GM19438 (cell line): Measurements from ENCODE around the gene PLA2G2F.

Experiments
- ATAC-seq: cut with Tn5 transposase; IDR thresholded peaks from one replicate; pipeline ENCODE4 v1.9.1; 2021; ENCODE audit warnings: low read depth; ENCODE audit not compliant: unreplicated experiment

The PLA2G2F gene

DNA sequence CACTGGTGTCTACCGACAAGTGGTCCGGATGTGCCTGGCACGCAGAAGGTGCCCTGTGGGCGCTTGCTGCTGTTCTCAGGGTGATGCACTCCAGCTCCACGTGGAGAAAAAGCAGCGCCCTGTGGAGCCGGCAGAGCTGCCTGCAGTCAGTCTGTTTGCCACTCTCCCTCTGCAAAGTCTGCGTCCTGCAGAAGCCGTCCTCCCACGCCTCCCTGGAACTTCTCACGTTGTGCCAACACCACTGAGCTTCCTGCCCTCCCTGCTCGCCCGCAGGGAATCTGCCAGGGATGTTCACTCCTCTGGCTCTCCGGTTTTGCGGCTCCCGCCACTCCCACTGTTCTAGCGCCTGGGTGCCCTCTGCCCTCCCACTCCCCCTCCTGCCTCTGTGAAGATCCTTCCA lies 26.9 kb downstream of the PLA2G2F start:
- ATAC-seq, result no peak

DNA sequence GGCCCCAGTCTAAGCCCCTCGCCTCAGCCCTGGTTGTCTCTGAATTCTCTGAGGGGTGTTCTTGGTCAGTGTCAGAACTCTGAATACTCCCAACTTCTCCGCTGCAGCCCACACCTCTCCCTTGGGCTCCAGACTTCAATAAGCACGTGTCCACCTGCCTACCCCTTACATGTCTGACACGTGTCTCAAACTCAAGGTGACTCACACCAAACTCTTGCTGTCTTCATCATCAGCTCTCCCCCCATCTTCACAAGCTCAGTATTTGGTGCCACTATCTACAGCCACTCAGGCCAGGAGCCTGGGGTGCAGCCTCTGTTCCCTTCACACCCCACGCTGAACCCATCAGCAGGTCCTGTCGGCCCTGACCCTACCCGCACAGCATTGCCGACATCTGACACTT lies 28.0 kb downstream of the PLA2G2F start:
- ATAC-seq, result no peak

DNA sequence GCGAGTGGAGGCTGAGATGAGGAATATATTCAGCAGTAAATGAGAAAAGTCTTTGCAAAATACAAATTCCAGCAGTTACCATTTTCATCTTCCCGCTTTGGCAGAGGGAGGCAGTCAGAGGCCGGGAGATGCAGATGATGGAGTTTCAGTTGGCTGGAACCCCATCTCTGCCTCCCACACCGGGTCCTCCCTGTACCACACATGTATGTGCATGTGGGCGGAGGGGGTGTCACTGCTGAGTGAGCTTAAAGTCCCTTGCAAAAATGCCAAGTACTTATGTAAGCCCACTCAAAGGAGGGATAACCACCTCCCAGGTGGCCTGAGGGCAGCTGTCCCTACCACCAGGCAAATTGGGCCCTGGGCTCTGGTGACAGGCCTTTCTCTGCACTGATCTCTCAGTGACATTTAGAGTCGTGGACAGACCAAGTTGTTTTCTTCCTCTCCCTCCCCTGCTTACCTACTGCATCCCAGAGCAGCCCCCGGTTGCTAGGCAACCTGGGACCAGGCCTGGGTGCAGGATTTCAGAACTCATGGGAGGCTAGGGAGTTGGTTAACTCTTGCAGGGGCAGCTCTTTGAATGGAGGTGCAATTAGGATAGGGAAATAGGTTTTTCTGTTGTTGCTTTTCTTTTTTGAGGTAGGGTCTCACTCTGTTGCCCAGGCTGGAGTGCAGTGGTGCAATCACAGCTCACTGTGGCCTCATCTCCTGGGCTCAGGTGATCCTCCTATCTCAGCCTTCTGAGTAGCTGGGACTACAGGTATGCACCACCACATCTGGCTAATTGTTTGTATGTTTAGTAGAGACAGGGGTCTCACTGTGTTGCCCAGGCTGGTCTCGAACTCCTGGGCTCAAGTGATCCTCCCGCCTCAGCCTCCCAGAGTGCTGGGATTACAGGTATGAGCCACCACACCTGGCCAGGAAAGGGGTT lies 29.7 kb downstream of the PLA2G2F start:
- ATAC-seq, result no peak

DNA sequence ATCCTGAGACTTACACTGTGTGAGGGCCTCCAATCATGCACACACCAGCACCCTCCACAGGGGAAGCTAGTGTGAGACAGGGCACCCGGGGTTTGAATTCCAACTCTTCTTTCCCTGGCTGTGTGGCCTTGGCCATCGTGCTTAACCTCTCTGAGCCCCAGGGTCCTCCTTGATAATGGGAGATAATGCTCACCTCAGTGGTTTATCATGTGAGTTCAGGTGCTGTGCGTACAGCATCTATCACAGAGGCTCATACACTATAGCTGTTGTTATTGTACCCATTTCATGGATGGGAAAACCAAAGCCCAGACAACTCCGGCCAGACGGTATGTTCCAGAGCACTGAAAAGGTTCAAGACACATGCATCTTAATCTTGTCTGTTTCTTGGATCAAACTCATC lies 30.8 kb downstream of the PLA2G2F start:
- ATAC-seq, result no peak

DNA sequence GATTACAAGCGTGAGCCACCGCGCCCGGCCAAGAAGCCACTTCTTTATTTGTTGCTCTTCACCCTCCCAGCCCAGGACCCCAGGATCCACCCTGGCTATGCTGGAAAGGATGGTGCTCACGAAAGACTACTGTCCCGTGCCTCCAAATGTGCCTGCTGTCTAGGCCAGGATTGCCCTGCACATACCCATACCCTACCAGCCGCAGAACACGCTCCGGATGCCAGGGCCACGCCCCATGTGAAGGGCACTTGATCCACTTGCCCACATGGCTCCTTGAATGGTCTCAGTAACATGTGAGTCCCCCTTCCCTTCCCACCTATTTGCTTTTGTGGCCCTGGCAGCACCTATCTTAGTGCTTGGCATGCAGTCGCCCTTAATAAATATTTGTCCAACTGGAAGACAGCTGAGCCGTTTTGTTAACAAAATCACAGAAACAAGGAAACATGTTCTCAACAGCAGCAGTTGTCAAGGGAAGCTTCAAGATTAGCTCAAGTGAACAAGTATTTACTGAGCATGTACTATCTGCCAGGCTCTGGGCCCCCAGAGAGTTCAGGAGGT lies 33.0 kb downstream of the PLA2G2F start:
- ATAC-seq, result no peak

DNA sequence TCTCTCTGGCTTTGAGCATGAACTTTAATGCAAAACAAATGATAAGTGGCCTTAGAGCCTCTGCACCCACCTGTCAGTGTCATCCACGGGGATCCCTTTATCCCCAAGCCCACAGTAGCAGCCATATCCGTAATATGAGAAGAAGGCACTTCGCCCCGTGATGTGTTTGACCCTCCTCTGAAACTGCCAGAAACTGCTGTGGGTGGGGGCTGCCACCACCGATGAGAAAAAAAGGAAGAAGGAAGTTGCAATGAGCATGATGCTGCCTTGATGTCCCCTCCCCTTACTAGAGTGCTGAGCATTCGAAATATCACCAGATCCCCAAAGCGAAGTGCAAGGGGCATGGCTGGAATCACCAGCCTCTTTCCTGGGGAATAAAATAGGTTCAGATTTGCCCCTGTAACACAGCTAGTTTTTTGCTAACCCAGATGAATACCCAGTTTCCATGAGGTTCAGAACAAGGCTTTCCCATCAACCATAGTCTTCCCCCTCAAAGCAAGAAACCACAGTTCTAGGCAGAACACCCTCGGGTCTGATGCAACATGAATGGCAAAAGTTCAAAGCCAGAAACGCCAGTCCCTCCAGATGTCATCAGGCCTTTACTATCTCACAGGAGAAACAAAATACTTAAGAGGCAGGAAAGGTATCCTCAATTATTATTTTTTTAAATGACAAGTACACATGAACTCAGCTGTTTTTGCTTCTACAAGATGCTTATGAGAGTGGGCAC lies 36.0 kb downstream of the PLA2G2F start:
- ATAC-seq, result no peak

DNA sequence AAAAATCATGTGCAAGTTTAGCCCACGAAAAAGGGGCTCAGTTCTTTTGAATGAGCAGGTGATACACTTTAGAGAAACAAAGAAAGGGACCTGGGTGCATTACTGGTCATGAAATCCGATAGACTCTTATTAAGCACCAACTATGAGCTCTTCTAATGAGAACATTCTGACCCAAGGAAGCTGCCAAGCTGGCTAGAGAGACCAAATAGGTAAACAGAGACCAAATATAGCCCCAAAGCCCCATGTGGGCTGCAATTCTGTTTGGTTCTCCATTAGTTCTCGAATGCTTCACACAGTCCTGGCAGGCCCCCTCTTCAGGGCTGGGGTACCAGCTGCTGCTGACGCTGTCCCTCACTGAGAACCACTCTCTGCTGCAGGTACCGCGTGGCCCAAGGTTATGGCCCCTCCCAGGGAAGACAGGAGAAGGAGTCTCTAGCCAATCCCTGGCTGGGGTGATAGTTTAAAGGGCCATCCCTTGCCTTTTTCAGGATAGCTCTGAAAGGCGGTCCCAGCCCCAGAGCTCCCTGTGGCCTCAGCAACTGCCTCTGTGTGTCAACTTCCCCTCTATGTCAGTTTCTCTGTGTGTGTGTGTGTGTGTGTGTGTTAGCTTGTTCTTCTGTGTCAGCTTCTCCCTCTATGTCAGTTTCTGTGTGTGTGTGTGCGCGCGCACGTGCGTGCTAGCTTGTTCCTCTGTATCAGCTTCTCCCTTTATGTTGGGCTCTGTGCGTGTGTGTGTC lies 39.7 kb downstream of the PLA2G2F start:
- no peak for ATAC-seq

DNA sequence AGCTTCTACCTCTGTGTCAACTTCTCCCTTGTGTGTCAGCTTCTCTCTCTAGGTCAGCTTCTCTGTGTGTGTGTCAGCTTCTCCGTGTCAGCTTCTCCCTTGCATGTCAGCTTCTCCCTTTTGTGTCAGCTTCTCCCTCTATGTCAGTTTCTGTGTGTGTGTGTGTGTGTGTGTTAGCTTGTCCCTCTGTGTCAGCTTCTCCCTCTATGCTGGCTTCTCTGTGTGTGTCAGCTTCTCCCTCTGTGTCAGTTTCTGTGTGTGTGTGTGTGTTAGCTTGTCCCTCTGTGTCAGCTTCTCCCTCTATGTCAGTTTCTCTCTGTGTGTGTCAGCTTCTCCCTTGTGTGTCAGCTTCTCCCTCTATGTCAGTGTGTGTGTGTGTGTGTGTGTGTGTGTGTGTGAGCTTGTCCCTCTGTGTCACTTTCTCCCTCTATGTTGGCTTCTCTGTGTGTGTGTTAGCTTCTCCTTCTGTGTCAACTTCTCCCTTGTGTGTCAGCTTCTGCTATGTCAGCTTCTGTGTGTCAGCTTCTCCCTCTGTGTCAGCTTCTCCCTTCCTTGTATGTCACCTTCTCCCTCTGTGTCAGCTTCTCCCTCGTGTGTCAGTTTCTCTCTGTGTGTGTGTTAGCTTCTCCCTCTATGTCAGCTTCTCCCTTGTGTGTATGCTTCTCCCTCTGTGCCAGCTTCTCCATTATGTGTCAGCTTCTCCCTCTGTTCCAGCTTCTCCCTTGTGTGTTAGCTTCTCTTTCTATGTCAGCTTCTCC lies 40.4 kb downstream of the PLA2G2F start:
- no peak for ATAC-seq

DNA sequence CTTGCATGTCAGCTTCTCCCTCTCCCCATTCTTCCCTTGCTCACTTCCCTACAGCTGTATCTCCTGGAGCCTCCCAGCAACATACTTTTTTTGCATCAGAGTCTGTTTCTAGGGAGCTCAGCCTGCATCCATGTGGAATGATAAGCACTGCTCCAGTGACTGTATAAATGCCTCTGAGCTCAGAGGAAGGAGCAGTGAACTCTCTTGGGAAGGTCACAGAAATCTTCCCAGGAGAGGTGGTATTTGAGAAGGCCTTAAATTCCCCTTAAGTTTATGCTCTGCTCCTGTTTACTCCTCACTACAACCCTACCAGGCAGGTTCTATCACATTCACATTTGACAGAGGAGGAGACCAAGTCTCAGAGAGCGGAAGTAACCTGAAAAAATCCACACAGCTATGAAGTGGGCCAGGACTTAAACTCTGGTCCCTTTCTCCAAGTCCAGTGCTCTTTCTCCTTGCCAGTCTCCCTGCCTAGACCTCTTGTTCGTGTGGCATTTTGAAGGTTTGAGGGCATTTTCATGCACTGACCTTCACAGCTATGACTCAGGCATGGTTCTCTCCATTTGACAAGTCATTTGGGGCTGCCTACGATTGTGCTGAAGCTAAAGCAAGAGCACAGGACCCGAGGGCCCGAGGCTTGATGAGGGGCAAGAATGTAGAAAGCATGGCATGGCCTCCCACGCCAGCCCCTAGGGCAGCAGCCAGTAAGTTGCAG lies 41.2 kb downstream of the PLA2G2F start:
- ATAC-seq, result no peak

DNA sequence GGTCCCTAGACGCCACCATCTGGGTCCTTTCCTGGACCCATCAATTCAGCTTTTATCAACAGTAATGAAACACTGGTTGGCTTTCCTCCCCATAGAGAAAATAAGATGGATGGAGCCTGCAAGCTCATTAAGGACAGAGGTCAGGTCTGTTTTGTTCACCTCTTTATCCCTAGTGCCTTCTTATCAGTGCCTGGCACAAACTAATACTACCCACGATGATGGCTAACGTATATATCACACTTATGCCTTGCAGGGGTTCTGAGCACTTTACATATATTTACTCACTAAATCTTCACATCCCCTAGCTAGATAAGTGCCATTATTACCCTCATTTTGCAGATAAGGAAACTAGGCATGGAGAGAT lies 41.7 kb downstream of the PLA2G2F start:
- ATAC-seq, result no peak

DNA sequence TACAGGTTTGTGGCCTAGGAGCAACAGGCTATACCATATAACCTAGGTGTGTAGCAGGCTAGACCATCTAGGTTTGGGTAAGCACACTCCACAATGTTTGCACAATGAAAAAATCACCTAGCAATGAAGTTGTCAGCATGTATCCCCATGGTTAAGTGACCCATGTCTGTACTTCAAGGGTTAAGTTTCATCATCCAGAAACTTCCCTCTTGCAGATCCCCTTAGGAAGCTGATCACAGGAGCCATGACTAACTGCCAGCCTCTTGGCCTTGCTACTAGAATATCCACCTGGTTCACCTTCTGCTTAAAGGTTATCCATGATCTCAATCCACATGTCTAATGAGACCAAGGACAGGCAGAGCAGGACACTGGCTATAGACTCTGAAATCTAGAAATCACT lies 43.3 kb downstream of the PLA2G2F start:
- no peak for ATAC-seq

DNA sequence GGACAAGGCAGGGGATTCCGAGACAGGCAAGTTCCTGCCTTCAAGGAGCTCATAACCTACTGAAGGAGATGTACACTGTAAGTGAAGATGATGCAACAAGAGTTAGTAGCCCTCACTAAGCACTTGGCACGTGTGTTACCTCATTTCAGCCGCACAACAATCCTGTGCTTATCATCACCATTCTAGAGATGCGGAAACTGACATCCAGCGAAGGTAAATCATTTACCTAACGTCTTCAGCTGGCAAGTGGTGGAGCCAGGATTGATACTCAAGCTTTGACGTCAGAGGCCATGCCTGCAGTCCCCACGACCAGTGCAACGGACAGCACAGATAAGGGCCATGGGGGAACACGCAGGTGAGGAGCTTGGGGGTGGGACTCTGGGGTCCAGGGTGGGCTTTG lies 43.9 kb downstream of the PLA2G2F start:
- ATAC-seq, result no peak

DNA sequence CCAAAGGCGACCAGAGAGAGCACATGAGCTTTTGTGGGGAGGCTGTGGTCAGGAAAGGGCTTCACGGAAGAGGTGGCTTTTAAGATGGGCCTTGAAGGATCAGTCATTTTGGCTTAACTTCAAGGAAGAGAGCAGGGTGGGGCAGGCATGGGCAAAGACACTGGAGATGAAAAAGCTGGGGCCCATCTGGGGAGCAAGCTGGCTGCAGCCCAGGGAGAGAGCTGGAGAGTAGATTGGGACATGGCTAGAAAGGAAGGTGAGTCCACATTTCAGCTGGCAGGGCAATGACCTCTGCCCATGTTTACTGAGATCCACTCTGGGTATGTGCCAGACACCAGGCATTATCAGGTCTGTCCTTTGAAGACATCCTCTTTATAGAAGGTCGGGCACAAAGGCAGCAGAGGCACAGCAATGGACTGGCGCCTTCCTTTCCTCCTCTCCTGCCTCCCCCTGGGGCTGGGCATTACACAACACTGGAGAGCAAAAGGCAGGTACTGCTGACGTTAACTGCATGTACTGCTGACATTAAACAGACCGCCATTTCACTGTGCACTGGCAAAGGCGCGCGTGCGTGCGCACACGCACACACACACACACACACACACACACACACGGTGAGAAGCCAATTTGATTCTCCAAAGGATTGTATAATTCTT lies 44.6 kb downstream of the PLA2G2F start:
- no peak for ATAC-seq

DNA sequence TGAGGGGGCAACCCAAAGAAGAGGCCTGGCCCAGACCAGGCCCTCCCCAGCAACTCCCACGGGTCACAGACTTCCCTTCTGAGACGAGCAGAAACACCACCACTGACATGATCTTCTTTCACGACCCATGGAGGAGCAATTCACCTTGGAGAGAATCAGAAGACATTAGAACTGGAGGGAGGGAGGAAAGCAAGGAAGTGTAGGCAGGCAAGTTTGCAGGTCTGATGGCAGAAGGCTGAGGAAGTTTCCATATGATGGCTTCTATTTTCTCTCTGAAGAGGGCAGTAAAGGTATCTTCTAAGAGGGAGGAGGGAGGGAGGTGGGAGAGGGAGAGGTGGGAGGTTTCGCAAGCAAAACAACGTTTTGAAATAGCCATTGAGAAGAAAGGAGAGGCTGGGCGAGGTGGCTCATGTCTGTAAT lies 45.4 kb downstream of the PLA2G2F start:
- no peak for ATAC-seq

DNA sequence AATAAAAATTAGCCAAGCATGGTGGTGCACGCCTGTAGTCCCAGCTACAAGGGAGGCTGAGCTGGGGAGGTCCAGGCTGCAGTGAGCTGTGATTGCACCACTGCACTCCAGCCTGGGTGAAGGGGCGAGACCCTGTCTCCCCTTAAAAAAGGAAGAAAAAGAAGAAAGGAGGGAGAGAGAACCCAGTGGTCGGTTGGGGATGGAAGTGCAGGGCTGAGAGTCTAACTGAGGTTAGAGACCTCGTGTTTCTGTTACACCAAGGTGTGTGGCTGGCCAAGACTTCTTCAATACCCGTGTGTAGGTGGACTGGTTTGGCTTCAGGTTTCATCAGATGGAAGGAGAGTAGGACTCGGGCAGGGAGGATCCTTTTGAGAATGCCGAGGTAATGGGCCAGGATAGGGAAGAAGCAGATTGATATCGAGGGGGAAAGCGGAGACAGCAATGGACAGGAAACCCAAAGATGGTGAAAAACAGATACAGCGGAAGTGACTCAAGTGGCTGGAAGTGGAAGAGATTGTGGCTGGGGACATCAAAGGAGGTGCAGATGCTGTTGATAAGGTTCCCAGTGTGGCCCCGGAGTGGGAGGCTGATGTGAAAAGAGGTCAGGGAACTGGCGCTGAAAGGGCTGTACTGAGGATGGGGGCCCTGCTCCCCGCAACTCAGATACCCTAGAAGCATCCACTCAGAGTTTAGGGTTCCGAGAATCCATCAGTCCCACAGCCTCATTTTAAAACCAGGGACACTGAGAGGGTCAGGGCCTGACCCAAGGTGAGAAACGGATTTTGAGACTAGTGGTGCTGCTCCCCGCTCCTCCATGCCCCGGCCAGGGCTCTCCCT lies 46.1 kb downstream of the PLA2G2F start:
- no peak for ATAC-seq

DNA sequence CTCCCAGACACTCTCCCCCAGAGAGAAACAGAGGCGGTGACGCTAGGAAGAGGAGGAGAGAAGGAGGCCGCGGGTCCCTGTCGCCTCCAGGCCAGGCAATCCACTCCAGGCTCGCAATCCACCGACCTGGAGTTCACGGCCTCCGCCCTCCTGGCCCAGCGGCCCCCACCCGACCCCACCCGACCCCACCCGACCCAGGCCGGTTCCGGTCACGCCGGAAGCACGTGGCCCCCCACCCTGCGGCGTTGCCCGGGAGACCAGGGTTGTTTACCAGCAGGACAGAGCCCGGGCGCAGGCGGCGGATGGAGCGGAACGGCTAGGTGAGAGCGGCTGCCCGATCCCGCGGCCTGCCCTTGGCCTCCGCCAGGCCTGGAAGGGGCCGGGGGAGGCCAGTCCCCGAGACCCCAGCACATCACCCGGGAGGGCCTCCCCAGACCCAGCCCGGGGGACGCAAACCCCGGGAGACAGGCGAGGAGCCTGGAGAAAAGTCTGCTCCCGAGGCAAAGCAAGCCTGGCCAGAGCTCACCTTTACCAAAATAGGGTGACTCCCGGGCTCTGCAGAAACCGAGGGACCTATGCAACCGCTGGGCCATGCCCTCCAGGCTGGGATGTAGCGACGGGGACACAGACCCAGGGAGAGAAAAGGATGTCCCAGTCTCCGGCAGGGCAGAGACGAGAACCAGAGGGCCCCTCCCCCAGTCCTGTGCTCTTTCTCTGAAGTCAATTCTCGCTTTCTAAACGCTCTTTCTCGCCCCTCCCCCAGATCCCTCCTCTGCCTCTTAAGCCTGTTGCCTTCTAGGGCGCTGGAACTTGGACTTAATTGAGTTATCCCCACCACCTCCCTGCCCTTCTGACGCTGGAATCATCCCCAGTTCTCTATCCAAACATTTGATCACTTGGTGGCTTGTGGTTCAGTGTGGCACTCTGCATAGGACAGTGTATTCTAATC lies 47.0 kb downstream of the PLA2G2F start, which contains the start of the genes PLA2G2C and UBXN10:
Gene PLA2G2C, minus strand, starts transcription at position 685 of the 949 bp plus-strand sequence. CDS start 9,155 bp downstream, outside the sequence.
Gene UBXN10, plus strand, starts transcription at position 263 of the 949 bp plus-strand sequence. CDS start 4,466 bp downstream, outside the sequence.
- ATAC-seq, result no peak
